GM23248 (cell line): ENCODE measurements around the gene KHDRBS1.

Experiments
- EZH2 ChIP-seq: fragments of 200-600 bp; sonication (generic); IDR thresholded peaks from 2 replicates; pipeline ENCODE4 v1.6.1; 2018; ENCODE audit warnings: antibody characterized with exemption, mild to moderate bottlenecking; ENCODE audit not compliant: insufficient read depth, poor library complexity, severe bottlenecking
- EZH2phosphoT487 ChIP-seq: fragments of 200-600 bp; sonication (generic); IDR thresholded peaks from 2 replicates; pipeline ENCODE4 v1.6.1; 2018; ENCODE audit warnings: antibody characterized with exemption, moderate library complexity, mild to moderate bottlenecking, low read depth; ENCODE audit not compliant: insufficient read depth

GRCh38 chr1:32091591-32091990 lies 77.9 kb downstream of the KHDRBS1 start:
- TF ChIP-seq EZH2phosphoT487 (no peak), EZH2 (no peak)
